OCI-LY3 (cell line): Measurements from ENCODE around the gene DENND2A.

ENCODE experiments used
- H2AFZ ChIP-seq: fragments of 200-600, 300-600 bp; shearing (Covaris generic); 2 replicates; pipeline ENCODE4 v1.6.0; 2014; ENCODE audit warnings: antibody characterized with exemption, low read depth, low read length
- H3K27ac ChIP-seq: fragments of 200-600, 300-600 bp; sonication (generic); 2 replicates; pipeline ENCODE4 v1.5.1; 2014; ENCODE audit warnings: mild to moderate bottlenecking, low read length, moderate library complexity, mixed read lengths
- H3K27me3 ChIP-seq: fragments of 200-600, 300-600 bp; sonication (generic); 2 replicates; pipeline ENCODE4 v1.6.1; 2014; ENCODE audit warnings: low read depth, low read length, mixed read lengths
- H3K36me3 ChIP-seq: fragments of 200-600, 300-600 bp; sonication (generic); replicated peaks from 2 replicates; pipeline ENCODE3; 2014; ENCODE audit warnings: low read depth, low read length, mixed read lengths
- H3K4me1 ChIP-seq: fragments of 300-600, 200-600 bp; sonication (generic); 2 replicates; pipeline ENCODE4 v1.6.1; 2014; ENCODE audit warnings: low read length, mixed read lengths
- H3K4me2 ChIP-seq: fragments of 200-600, 300-600 bp; sonication (generic); 2 replicates; pipeline ENCODE4 v1.6.1; 2014; ENCODE audit warnings: low read length, mixed read lengths
- H3K4me3 ChIP-seq: fragments of 300-600, 200-600 bp; sonication (generic); 2 replicates; pipeline ENCODE4 v1.5.1; 2014; ENCODE audit warnings: antibody characterized with exemption, mild to moderate bottlenecking, low read length, moderate library complexity
- H3K79me2 ChIP-seq: fragments of 300-600, 200-600 bp; shearing (Covaris generic); 2 replicates; pipeline ENCODE4 v1.6.1; 2014; ENCODE audit warnings: mild to moderate bottlenecking, low read length, mixed read lengths
- H3K9ac ChIP-seq: fragments of 300-600, 200-600 bp; shearing (Covaris generic); 2 replicates; pipeline ENCODE4 v1.6.0; 2014; ENCODE audit warnings: mild to moderate bottlenecking, low read length, moderate library complexity
- H3K9me3 ChIP-seq: fragments of 200-600, 300-600 bp; shearing (Covaris generic); 2 replicates; pipeline ENCODE4 v1.6.1; 2014; ENCODE audit warnings: low read length, mixed read lengths; ENCODE audit not compliant: insufficient read depth
- H4K20me1 ChIP-seq: fragments of 200-600, 300-600 bp; sonication (generic); 2 replicates; pipeline ENCODE4 v1.6.1; 2016; ENCODE audit warnings: low read length, mixed read lengths; ENCODE audit not compliant: insufficient read depth
- EZH2phosphoT487 ChIP-seq: fragments of 200-600 bp; shearing (Covaris generic); IDR thresholded peaks from 2 replicates; pipeline ENCODE4 v1.6.1; 2018; ENCODE audit warnings: antibody characterized with exemption, mixed run types, low read depth
- TF ChIP-seq, protein P1 (sequence below): fragments of 200-600, 300-600 bp; sonication (generic); IDR thresholded peaks from 2 replicates; pipeline ENCODE4 v1.5.1; 2014; ENCODE audit warnings: antibody characterized with exemption, low read length, low read depth

Gene DENND2A

DNA sequence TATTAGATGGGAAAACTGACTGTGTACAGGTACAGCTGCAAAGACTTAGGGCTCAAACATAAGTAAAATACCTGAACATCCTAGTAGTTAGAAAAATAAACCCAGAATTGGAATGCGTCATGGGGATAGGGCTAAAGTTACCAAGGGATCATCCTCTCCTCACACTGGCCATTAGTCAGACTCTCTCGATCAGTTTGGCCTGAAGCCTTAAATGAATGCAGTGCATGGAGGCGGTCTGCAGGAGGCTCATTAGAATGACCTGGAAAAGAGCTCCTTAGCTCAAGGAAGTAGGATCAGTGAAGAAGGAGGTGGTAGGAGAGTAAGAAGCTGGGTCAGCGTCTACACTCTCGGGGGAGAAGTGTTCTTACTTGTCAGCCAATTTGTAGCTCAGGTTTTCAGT is 35.3 kb downstream of the DENND2A start:
- peaks cover 13% of the 10 kb centered on the region; the same call in 1 of the 2 replicates for H3K27me3 ChIP-seq
- H3K79me2 ChIP-seq = no peaks in the 10 kb centered on the region
- no peaks in the 10 kb centered on the region for H3K36me3 ChIP-seq
- TF ChIP-seq EZH2phosphoT487 = no peak
- TF ChIP-seq, protein P1, sequence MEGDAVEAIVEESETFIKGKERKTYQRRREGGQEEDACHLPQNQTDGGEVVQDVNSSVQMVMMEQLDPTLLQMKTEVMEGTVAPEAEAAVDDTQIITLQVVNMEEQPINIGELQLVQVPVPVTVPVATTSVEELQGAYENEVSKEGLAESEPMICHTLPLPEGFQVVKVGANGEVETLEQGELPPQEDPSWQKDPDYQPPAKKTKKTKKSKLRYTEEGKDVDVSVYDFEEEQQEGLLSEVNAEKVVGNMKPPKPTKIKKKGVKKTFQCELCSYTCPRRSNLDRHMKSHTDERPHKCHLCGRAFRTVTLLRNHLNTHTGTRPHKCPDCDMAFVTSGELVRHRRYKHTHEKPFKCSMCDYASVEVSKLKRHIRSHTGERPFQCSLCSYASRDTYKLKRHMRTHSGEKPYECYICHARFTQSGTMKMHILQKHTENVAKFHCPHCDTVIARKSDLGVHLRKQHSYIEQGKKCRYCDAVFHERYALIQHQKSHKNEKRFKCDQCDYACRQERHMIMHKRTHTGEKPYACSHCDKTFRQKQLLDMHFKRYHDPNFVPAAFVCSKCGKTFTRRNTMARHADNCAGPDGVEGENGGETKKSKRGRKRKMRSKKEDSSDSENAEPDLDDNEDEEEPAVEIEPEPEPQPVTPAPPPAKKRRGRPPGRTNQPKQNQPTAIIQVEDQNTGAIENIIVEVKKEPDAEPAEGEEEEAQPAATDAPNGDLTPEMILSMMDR = no peak
- no peak overlapping the region for H3K9ac ChIP-seq
- no peaks in the 10 kb centered on the region for H3K9me3 ChIP-seq
- no peak overlapping the region for H2AFZ ChIP-seq
- no peak overlapping the region for H3K27ac ChIP-seq
- no peak overlapping the region for H3K4me2 ChIP-seq
- H3K4me1 ChIP-seq = no peaks in the 10 kb centered on the region
- H4K20me1 ChIP-seq = no peaks in the 10 kb centered on the region
- no peak overlapping the region for H3K4me3 ChIP-seq

DNA sequence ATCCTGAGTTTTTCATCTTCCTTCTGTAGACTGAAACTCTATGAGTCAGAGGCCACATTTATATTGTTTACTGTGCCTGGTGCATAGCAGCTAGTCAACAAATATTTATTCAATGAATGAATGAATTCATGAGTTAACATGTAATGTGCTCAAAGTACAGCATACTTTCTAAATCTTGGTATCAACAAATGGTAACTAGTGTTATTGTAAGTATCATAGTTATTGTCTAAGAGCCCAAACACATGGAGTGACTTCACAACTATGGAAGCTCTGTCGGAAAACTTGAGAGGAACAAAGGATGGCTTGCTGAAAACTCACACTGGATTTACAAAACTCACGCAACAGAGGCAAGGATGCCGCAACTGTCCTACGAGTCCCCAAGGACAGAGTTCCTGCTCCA is 35.9 kb downstream of the DENND2A start:
- H2AFZ ChIP-seq = no peak overlapping the region
- H3K9ac ChIP-seq = no peak overlapping the region
- no peaks in the 10 kb centered on the region for H4K20me1 ChIP-seq
- no peak overlapping the region for H3K4me3 ChIP-seq
- no peaks in the 10 kb centered on the region for H3K9me3 ChIP-seq
- H3K79me2 ChIP-seq = no peaks in the 10 kb centered on the region
- no peaks in the 10 kb centered on the region for H3K36me3 ChIP-seq
- no peaks in the 10 kb centered on the region for H3K4me1 ChIP-seq
- H3K4me2 ChIP-seq = no peak overlapping the region
- peaks cover 19% of the 10 kb centered on the region; the same call in 1 of the 2 replicates for H3K27me3 ChIP-seq
- TF ChIP-seq, protein P1 = no peak
- no peak for TF ChIP-seq EZH2phosphoT487
- H3K27ac ChIP-seq = no peak overlapping the region

DNA sequence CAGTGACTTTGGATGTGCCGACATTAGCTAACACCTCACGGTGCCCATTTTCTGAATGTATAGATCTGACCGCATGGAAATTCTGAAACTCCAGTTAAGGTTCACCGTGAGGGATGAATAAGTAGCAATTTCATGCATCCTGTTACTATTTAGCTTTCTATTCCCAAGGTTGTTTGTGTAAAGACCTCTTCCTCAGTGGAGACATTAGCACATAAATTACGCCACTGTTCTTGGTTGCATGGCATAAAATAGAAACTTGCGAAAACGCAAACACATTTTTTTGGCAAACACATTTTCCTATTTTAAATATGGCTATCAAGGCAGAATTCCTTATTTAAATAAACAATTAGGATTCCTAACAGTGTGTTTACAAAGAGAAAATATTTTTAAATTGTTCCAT is 36.5 kb downstream of the DENND2A start:
- no peak for TF ChIP-seq EZH2phosphoT487
- TF ChIP-seq, protein P1 = no peak
- Histone ChIP-seq H3K27me3 (peaks cover 19% of the 10 kb centered on the region; the same call in 1 of the 2 replicates), H3K4me3 (no peak overlapping the region), H3K79me2 (no peaks in the 10 kb centered on the region), H3K9me3 (no peaks in the 10 kb centered on the region), H3K27ac (no peak overlapping the region), H4K20me1 (no peaks in the 10 kb centered on the region), H3K36me3 (no peaks in the 10 kb centered on the region), H3K9ac (no peak overlapping the region), H3K4me2 (no peak overlapping the region), H3K4me1 (no peaks in the 10 kb centered on the region), H2AFZ (no peak overlapping the region)

DNA sequence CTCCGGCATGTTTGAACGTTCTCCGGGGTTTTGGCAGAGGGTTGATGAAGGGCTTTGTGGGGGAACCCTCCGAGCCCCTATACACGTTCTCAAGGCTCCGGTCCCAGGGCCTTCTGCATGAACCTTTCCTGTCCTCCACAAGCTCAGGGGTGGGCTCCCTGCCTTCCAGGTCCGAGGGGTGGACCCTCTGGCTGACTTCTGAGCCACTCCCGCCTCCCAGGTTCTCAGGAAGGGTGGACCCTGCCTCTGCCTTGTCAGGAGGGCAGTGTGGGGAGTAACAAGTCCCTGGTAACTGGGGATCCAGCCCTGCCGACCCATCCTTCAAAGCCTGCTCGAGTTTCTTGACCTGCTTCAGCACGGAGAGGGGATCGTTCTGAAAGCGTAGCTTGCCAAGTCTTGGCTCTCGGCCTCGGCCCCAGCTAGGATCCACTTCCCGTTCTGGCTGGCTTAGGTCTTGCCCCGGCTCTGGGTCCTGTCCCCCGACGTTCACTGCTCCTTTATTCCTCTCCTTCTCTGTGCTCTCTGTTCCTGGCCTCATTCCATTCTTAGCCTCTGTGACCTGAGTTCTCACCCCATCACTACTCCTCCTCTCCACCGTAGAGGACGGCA is 38.9 kb downstream of the DENND2A start:
- Histone ChIP-seq H3K79me2 (no peaks in the 10 kb centered on the region), H3K4me3 (no peak overlapping the region), H3K4me1 (no peaks in the 10 kb centered on the region), H3K9me3 (no peaks in the 10 kb centered on the region), H2AFZ (no peak overlapping the region), H4K20me1 (no peaks in the 10 kb centered on the region), H3K4me2 (no peak overlapping the region), H3K9ac (no peak overlapping the region), H3K27ac (no peak overlapping the region), H3K36me3 (no peaks in the 10 kb centered on the region), H3K27me3 (peaks cover 29% of the 10 kb centered on the region)
- TF ChIP-seq, protein P1 = no peak
- TF ChIP-seq EZH2phosphoT487 = no peak
